CD4-positive, alpha-beta T cell (primary cell): Measurements from ENCODE around the gene XPC. TPM values are rescaled to one million over a fixed set of nuclear protein-coding genes. Genes with fewer than 3 reads are reported as not detected.
"Not testable (repeated sequence)": the region's sequence is repeated elsewhere in the genome, so short reads cannot be mapped to it uniquely, and the experiment has no call there.

Experiments
- ATAC-seq: fragments of 200-7000 bp; cut with Tn5 transposase; one replicate; pipeline ENCODE4 v1.10.0; 2022; ENCODE audit warnings: mild to moderate bottlenecking; ENCODE audit not compliant: poor library complexity
- CTCF ChIA-PET: fragments of 350-600 bp; sonication (Branson Sonifier 250); formaldehyde crosslinking; loops from one replicate; lab custom pipeline; 2021; ENCODE audit warnings: antibody characterized with exemption, inconsistent platforms; lab: Charles Lee
- POLR2A ChIA-PET: fragments of 350-600 bp; sonication (Branson Sonifier 250); formaldehyde crosslinking; loops from one replicate; lab custom pipeline; 2021; ENCODE audit warnings: antibody characterized with exemption, inconsistent platforms; lab: Charles Lee
- DNase-seq, 14 experiments: peaks; one replicate each; pipeline ENCODE4 v3.0.0-alpha.2; 2013 to 2020; ENCODE audit warnings: mixed read lengths in 2 of 14
- H3K27ac ChIP-seq, 2 donors: one replicate each; pipeline versions ENCODE4 v1.5.1 to v1.7.0; 2013; ENCODE audit warnings: low read length in 2 of 2, low read depth in 1 of 2, mild to moderate bottlenecking in 1 of 2
- H3K27me3 ChIP-seq, 2 experiments: 1 replicate in 1 of 2; 2 replicates in 1 of 2; pipeline versions ENCODE4 v1.6.1 to v1.7.0; 2013; ENCODE audit warnings: low read length in 2 of 2, control low read depth in 1 of 2, mild to moderate bottlenecking in 1 of 2, moderate library complexity in 1 of 2; ENCODE audit not compliant: insufficient read depth in 2 of 2, control insufficient read depth in 1 of 2
- H3K36me3 ChIP-seq: one replicate; pipeline ENCODE4 v1.6.1; 2013; ENCODE audit warnings: low read length, control low read depth; ENCODE audit not compliant: insufficient read depth
- H3K4me1 ChIP-seq: one replicate; pipeline ENCODE4 v1.6.1; 2013; ENCODE audit warnings: low read length, control low read depth; ENCODE audit not compliant: insufficient read depth
- H3K4me3 ChIP-seq: one replicate; pipeline ENCODE4 v1.5.1; 2013; ENCODE audit warnings: mild to moderate bottlenecking, low read length, moderate library complexity
- H3K9me3 ChIP-seq, 2 experiments: 1 replicate in 1 of 2; 2 replicates in 1 of 2; pipeline versions ENCODE4 v1.6.1 to v1.7.0; 2013; ENCODE audit warnings: low read length in 2 of 2, mild to moderate bottlenecking in 2 of 2, control low read depth in 1 of 2, moderate library complexity in 1 of 2; ENCODE audit not compliant: control insufficient read depth in 1 of 2, insufficient read depth in 1 of 2
- H3K27ac Mint-ChIP-seq: one replicate; pipeline ENCODE4 v1.8.0; 2020; ENCODE audit warnings: mixed read lengths
- H3K27me3 Mint-ChIP-seq: one replicate; pipeline ENCODE4 v1.8.0; 2021; ENCODE audit warnings: mixed read lengths
- H3K36me3 Mint-ChIP-seq: one replicate; pipeline ENCODE4 v1.8.0; 2021; ENCODE audit warnings: low read depth, mixed read lengths
- H3K4me1 Mint-ChIP-seq: one replicate; pipeline ENCODE4 v1.8.0; 2021; ENCODE audit warnings: low read depth, mixed read lengths
- H3K4me3 Mint-ChIP-seq: one replicate; pipeline ENCODE4 v1.8.0; 2020; ENCODE audit warnings: mild to moderate bottlenecking, mixed read lengths
- H3K9me3 Mint-ChIP-seq: one replicate; pipeline ENCODE4 v1.8.0; 2020; ENCODE audit warnings: mixed read lengths
- CTCF ChIP-seq: fragments of 200-600 bp; IDR thresholded peaks from one replicate; pipeline ENCODE4 v1.8.0; 2022; ENCODE audit warnings: antibody characterized with exemption, mild to moderate bottlenecking
- intact Hi-C, 2 experiments: fragments of 100-400 bp; cut with DNase I in 1 of 2; cut with micrococcal nuclease in 1 of 2; formaldehyde crosslinking; loops; one replicate each; pipeline versions ENCODE4 v1.15.1 to v1.9.0; 2023 to 2025; cut with DNase I, micrococcal nuclease
- total RNA-seq, 174 experiments: library from RNA in 2 of 174; stranded (reverse) in 2 of 174; gene quantifications; one replicate each; pipeline ENCODE4 v1.2.3 and lab custom pipeline; 2021 to 2026

The XPC gene
- total RNA-seq, 2 experiments from 2014 or later: 59.2 to 65.1 TPM

- ChIA-PET POLR2A (interaction anchor here (1.0 kb wide), 1 partner anchor 61 kb away, joined by 3 read pairs; the partner anchor contains the start of genes LSM3 and XPC), CTCF (interaction anchor here (1.2 kb wide), 1 partner anchor 27 kb away, joined by 3 read pairs; no protein-coding TSS in a partner anchor)
- H3K27ac Mint-ChIP-seq: no peak overlapping the region
- H3K27me3 Mint-ChIP-seq: no peaks in the 10 kb centered on the region
- no peaks in the 10 kb centered on the region for H3K9me3 ChIP-seq
- no peaks in the 10 kb centered on the region for H3K27me3 ChIP-seq
- no peak for TF ChIP-seq CTCF
- H3K36me3 Mint-ChIP-seq: peaks cover 65% of the 10 kb centered on the region
- no peak for ATAC-seq
- no peak overlapping the region for H3K4me3 Mint-ChIP-seq
- H3K4me3 ChIP-seq: no peak overlapping the region
- intact Hi-C loops: loop anchor here in 1 of 2 experiments (5.0 kb wide), 1 partner anchor 815 kb away; no protein-coding TSS in a partner anchor
- DNase-seq: no peak
- H3K9me3 Mint-ChIP-seq: no peaks in the 10 kb centered on the region
- H3K36me3 ChIP-seq: peaks cover 44% of the 10 kb centered on the region
- peaks cover 20% of the 10 kb centered on the region for H3K4me1 Mint-ChIP-seq
- H3K4me1 ChIP-seq: peaks cover 5% of the 10 kb centered on the region
- no peak overlapping the region for H3K27ac ChIP-seq
Measured at GRCh38 chr3:14117468-14118399, 60.7 kb downstream of the XPC start.

- Mint-ChIP-seq H3K27ac (no peak overlapping the region), H3K4me1 (no peaks in the 10 kb centered on the region), H3K4me3 (no peak overlapping the region), H3K36me3 (peaks cover 59% of the 10 kb centered on the region), H3K27me3 (no peaks in the 10 kb centered on the region), H3K9me3 (no peaks in the 10 kb centered on the region)
- DNase-seq: no peak
- CTCF ChIA-PET: interaction anchor here (1.2 to 1.4 kb wide), 2 partner anchors 8 to 218 kb away, joined by 3 read pairs; no protein-coding TSS in a partner anchor
- peaks cover 46% of the 10 kb centered on the region for H3K36me3 ChIP-seq
- H3K9me3 ChIP-seq: no peaks in the 10 kb centered on the region
- POLR2A ChIA-PET: interaction anchor here (1.1 to 1.7 kb wide), 2 partner anchors 11 to 65 kb away, joined by 3 to 5 read pairs; partner anchors contain the start of genes CHCHD4, LSM3, TMEM43 and XPC
- H3K4me1 ChIP-seq: no peaks in the 10 kb centered on the region
- H3K4me3 ChIP-seq: no peak overlapping the region
- H3K27me3 ChIP-seq: no peaks in the 10 kb centered on the region
- ATAC-seq: no peak
- intact Hi-C loops: no loop called here
- no peak for TF ChIP-seq CTCF
- H3K27ac ChIP-seq: no peak overlapping the region
Measured at GRCh38 chr3:14113965-14114635, 64.3 kb downstream of the XPC start.

GRCh38 chr3:14110699-14111098 is 67.7 kb downstream of the XPC start:
- CTCF ChIA-PET: interaction anchor here (1.9 kb wide), 1 partner anchor 214 kb away, joined by 4 read pairs; no protein-coding TSS in a partner anchor
- H3K27ac Mint-ChIP-seq: no peak overlapping the region

GRCh38 chr3:14109821-14110220 is 68.6 kb downstream of the XPC start:
- H3K36me3 ChIP-seq: peaks cover 28% of the 10 kb centered on the region
- H3K27me3 ChIP-seq, CTCF ChIA-PET, H3K4me1 Mint-ChIP-seq, POLR2A ChIA-PET, ATAC-seq, H3K9me3 Mint-ChIP-seq, intact Hi-C loops, H3K4me3 Mint-ChIP-seq, DNase-seq, H3K27me3 Mint-ChIP-seq, H3K4me1 ChIP-seq, H3K27ac Mint-ChIP-seq, H3K27ac ChIP-seq, H3K9me3 ChIP-seq, H3K4me3 ChIP-seq: not testable (repeated sequence)
- H3K36me3 Mint-ChIP-seq: peaks cover 35% of the 10 kb centered on the region

More at GRCh38 chr3:14110699-14111098, 67.7 kb downstream of the XPC start:
- H3K4me1 Mint-ChIP-seq: no peaks in the 10 kb centered on the region
- no peaks in the 10 kb centered on the region for H3K9me3 ChIP-seq
- H3K4me3 ChIP-seq: no peak overlapping the region
- no peak overlapping the region for H3K27ac ChIP-seq
- H3K36me3 Mint-ChIP-seq: peaks cover 43% of the 10 kb centered on the region
- H3K36me3 ChIP-seq: peaks cover 37% of the 10 kb centered on the region
- DNase-seq (no peak), ATAC-seq (no peak)
- H3K9me3 Mint-ChIP-seq: no peaks in the 10 kb centered on the region
- H3K27me3 Mint-ChIP-seq: no peaks in the 10 kb centered on the region
- no peaks in the 10 kb centered on the region for H3K4me1 ChIP-seq
- POLR2A ChIA-PET: interaction anchor here (1.0 kb wide), 1 partner anchor 68 kb away, joined by 3 read pairs; the partner anchor contains the start of genes LSM3 and XPC
- intact Hi-C loops: no loop called here
- H3K27me3 ChIP-seq: no peaks in the 10 kb centered on the region
- H3K4me3 Mint-ChIP-seq: no peak overlapping the region
- TF ChIP-seq CTCF: no peak
